ENCODE results near the gene EIF2B1. TPM values are rescaled to one million over a fixed set of nuclear protein-coding genes. Genes with fewer than 3 reads are reported as not detected.
"Not testable (repeated sequence)": the region's sequence is repeated elsewhere in the genome, so short reads cannot be mapped to it uniquely, and the experiment has no call there.

Gene EIF2B1
- total RNA-seq, 1 experiment from 2014 or later, result 58.7 TPM

DNA sequence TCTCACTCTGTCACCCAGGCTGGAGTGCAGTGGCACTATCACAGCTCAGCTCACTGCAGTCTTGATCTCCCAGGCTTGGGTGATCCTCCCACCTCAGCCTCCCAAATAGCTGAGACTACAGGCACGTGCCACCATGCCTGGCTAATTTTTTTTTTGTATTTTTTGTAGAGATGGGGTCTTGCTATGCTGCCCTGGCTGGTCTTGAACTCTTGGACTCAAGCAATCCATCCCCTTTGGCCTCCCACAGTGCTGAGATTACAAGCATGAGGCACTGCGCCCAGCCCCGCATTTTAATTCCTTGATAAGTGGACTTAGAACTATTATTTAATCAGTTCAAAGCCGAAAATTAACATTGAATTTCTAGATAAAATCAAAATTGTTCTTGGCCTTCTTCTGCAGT, 54.7 kb downstream of the EIF2B1 start:
- DNase-seq (ENCODE audit: low read depth); in situ Hi-C loops (cut with HindIII; ENCODE audit: low pct_unique_long_range_greater_than_20kb, low sequenced_read_pairs): not testable (repeated sequence)

- no peak for DNase-seq (ENCODE audit: low read depth)
- in situ Hi-C loops (cut with HindIII; ENCODE audit: low pct_unique_long_range_greater_than_20kb, low sequenced_read_pairs), result no loop called here
These were observed 55.2 kb downstream of the EIF2B1 start for GRCh38 chr12:123578243-123578642.

DNA sequence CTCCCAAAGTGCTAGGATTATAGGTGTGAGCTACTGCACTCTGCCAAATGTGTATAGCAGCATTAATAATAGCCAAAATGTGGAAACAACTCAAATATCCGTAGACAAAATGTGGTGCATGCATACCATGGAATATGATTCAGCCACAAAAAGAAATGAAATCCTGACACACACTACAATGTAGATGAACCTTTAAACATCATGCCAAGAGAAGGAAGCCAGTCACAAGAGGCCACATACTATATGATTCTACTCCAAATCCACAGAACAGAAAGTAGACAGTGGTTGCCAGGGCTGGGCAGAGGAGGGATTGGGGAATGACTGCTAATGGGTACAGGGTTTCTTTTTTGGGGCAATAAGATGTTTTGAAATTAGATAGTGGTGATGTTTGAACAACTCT, 56.9 kb downstream of the EIF2B1 start:
- in situ Hi-C loops (cut with HindIII; ENCODE audit: low pct_unique_long_range_greater_than_20kb, low sequenced_read_pairs), result no loop called here
- DNase-seq (ENCODE audit: low read depth), result no peak

DNA sequence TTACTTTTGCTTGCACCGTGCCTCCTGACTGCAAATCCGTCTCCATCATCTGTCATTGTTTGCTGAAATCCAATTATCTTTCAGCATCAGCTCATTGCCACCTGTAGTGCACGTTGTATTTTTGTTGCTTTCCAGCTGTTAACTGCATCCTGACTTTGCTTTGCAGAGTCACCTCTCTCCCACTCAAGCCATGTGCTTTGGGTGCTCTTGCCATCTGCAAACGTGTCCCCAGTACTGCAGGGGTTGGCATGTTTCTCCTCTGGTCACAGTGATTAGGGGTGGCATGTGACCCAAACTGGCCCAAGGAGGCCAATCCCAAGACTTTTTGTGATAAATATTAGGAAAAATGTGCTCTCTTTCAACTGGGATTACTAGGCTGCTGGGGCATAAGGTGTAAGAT, 59.6 kb downstream of the EIF2B1 start:
- DNase-seq (ENCODE audit: low read depth), result no peak
- in situ Hi-C loops (cut with HindIII; ENCODE audit: low pct_unique_long_range_greater_than_20kb, low sequenced_read_pairs), result no loop called here

DNA sequence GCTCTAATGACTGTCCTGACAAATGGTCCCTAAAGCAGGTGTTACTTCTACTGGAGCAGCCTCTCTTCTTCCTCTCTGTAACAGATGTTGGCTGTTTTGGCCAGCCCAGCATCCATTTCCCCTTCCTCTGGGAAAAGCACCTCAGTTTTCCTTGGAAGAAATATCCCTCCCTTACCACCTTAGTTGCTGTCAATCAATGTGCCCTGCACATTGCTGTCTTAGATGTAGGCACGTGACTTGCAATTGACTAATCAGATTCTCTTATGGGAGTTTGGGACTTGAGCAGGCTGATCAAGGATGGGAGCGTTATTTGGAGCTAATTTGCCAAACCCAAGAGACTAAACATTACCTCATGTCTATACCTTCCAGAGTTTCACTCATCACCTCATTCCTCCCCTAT, 61.1 kb downstream of the EIF2B1 start:
- in situ Hi-C loops (cut with HindIII; ENCODE audit: low pct_unique_long_range_greater_than_20kb, low sequenced_read_pairs), result no loop called here
- no peak for DNase-seq (ENCODE audit: low read depth)

- in situ Hi-C loops (cut with HindIII; ENCODE audit: low pct_unique_long_range_greater_than_20kb, low sequenced_read_pairs), result no loop called here
- no peak for DNase-seq (ENCODE audit: low read depth)
These were observed 62.1 kb downstream of the EIF2B1 start for GRCh38 chr12:123571343-123571813.

Other genes with a start within 250 kb of the EIF2B1 start
- gene KMT5A, start 249.6 kb downstream of the EIF2B1 start, total RNA-seq (2014; rRNA removed; shearing (Covaris generic); ENCODE audit: low replicate concordance), result 39.7 and 49.1 TPM in 2 replicates
- gene RILPL2, start 197.0 kb downstream of the EIF2B1 start, total RNA-seq (2014; rRNA removed; shearing (Covaris generic); ENCODE audit: low replicate concordance), result 3.7 and 5.6 TPM in 2 replicates
- 8.2 and 19.4 TPM in 2 replicates for gene SNRNP35, start 175.5 kb downstream of the EIF2B1 start, total RNA-seq (2014; rRNA removed; shearing (Covaris generic); ENCODE audit: low replicate concordance)
- 7.8 and 13.9 TPM in 2 replicates for gene RILPL1, start 100.0 kb downstream of the EIF2B1 start, total RNA-seq (2014; rRNA removed; shearing (Covaris generic); ENCODE audit: low replicate concordance)
- gene TMED2, start 49.1 kb downstream of the EIF2B1 start, total RNA-seq (2014; rRNA removed; shearing (Covaris generic); ENCODE audit: low replicate concordance), result 397 and 405 TPM in 2 replicates
- 19.2 and 25.0 TPM in 2 replicates for gene DDX55, start 31.6 kb downstream of the EIF2B1 start, total RNA-seq (2014; rRNA removed; shearing (Covaris generic); ENCODE audit: low replicate concordance)
- gene GTF2H3, start 143 bp upstream of the EIF2B1 start, total RNA-seq (2014; rRNA removed; shearing (Covaris generic); ENCODE audit: low replicate concordance), result 26.8 and 50.9 TPM in 2 replicates
- 24.8 and 25.7 TPM in 2 replicates for gene TCTN2, start 37.4 kb upstream of the EIF2B1 start, total RNA-seq (2014; rRNA removed; shearing (Covaris generic); ENCODE audit: low replicate concordance)
- gene ATP6V0A2, start 78.7 kb upstream of the EIF2B1 start, total RNA-seq (2014; rRNA removed; shearing (Covaris generic); ENCODE audit: low replicate concordance), result 13.4 and 14.0 TPM in 2 replicates
- 0.74 TPM in 1 of 2 replicates, not detected in the other for gene DNAH10, start 128.6 kb upstream of the EIF2B1 start, total RNA-seq (2014; rRNA removed; shearing (Covaris generic); ENCODE audit: low replicate concordance)